ENCODE data around the gene AOPEP. TPM values are rescaled to one million over a fixed set of nuclear protein-coding genes. Genes with fewer than 3 reads are reported as not detected.

The AOPEP gene
- total and polyA plus RNA-seq, 9 of the 15 experiments (the other 6 are each of a cell fraction or from before 2014, with no cell fraction given): 4.5 to 19.3 (median 13.5) TPM

DNA sequence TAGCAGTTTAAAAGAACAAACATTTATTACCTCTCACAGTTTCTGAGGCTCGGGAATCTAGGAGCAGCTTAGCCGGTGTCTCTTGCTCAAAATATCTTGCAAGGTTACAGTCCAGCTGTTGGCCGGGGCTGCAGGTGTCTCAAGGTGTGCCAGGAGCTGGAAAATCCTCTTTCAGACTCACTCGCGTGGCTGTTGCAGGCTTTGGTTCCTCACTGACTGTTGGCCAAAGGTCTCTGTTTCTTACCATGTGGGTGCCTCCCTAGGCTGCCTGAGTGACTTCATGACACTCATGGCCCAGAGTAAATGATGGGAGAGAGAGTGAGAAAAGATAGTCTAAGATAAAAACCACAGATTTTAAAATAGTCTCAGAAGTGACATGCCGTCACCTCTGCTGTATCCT lies 43.8 kb downstream of the AOPEP start (continued):
- TF ChIP-seq, protein P1, sequence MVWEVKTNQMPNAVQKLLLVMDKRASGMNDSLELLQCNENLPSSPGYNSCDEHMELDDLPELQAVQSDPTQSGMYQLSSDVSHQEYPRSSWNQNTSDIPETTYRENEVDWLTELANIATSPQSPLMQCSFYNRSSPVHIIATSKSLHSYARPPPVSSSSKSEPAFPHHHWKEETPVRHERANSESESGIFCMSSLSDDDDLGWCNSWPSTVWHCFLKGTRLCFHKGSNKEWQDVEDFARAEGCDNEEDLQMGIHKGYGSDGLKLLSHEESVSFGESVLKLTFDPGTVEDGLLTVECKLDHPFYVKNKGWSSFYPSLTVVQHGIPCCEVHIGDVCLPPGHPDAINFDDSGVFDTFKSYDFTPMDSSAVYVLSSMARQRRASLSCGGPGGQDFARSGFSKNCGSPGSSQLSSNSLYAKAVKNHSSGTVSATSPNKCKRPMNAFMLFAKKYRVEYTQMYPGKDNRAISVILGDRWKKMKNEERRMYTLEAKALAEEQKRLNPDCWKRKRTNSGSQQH (CRISPR knock-in tag; IDR thresholded peaks at IDR 0.05): no peak
- TF ChIP-seq POLR2AphosphoS2 (IDR thresholded peaks at IDR 0.05; ENCODE audit: low read length): no peak
- TF ChIP-seq ZBTB17 (CRISPR knock-in tag; IDR thresholded peaks at IDR 0.05): no peak
- TF ChIP-seq ARID1B (IDR thresholded peaks at IDR 0.05): no peak
- no peak for TF ChIP-seq BRCA1 (IDR thresholded peaks at IDR 0.05)
- no peak for TF ChIP-seq BRCA1 (CRISPR knock-in tag; IDR thresholded peaks at IDR 0.05)
- TF ChIP-seq ESRRB (CRISPR knock-in tag; IDR thresholded peaks at IDR 0.05; ENCODE audit: borderline replicate concordance): no peak
- TF ChIP-seq ZNF778 (CRISPR knock-in tag; IDR thresholded peaks at IDR 0.05): no peak
- TF ChIP-seq ZNF316 (IDR thresholded peaks at IDR 0.05): no peak
- no peak for TF ChIP-seq MXI1 (IDR thresholded peaks at IDR 0.05; ENCODE audit: low read depth, low read length)
- no peak for TF ChIP-seq ZNF184 (CRISPR knock-in tag; IDR thresholded peaks at IDR 0.05)

- Histone ChIP-seq H3K79me2 (ENCODE audit: control insufficient read depth, insufficient read depth, low read length) (no peaks in the 10 kb centered on the region; the same call in 2 of the 3 replicates), H3K4me1 (replicated peaks in 1 of 2; ENCODE audit: control insufficient read depth in 2 of 2, insufficient read depth in 2 of 2, low read length in 2 of 2) (peaks cover 3 to 15% of the 10 kb centered on the region in 2 experiments), H2AFZ (ENCODE audit: low read depth, low read length) (no peak overlapping the region), H3K9me3 (replicated peaks; ENCODE audit: control insufficient read depth, insufficient read depth, low read depth, low read length) (no peaks in the 10 kb centered on the region), H3K4me2 (ENCODE audit: insufficient read depth, low read length) (no peak overlapping the region), H3K4me3 (no peak overlapping the region), H3K9me1 (ENCODE audit: control insufficient read depth, insufficient read depth, low read length) (no peaks in the 10 kb centered on the region), H3K36me3 (ENCODE audit: control insufficient read depth, insufficient read depth, low read length) (peaks cover 6% of the 10 kb centered on the region; the same call in 1 of the 3 replicates), H3K9ac (ENCODE audit: insufficient read depth in 1 of 2, low read depth in 2 of 2, low read length in 2 of 2) (no peak overlapping the region), H4K20me1 (replicated peaks; ENCODE audit: control insufficient read depth, insufficient read depth, low read length) (no peaks in the 10 kb centered on the region), H3K27me3 (ENCODE audit: control insufficient read depth in 2 of 2, insufficient read depth in 2 of 2, low read length in 2 of 2) (no peaks in the 10 kb centered on the region), H3K27ac (ENCODE audit: extremely low read depth, low read depth, low read length) (no peak overlapping the region)
- ChIA-PET POLR2A (interaction anchor here (2.2 kb wide), 1 partner anchor 11 kb away, joined by 4 read pairs; no protein-coding TSS in a partner anchor), CTCF (ENCODE audit: low intra/inter-chr PET ratio) (no interaction called here)
- in situ Hi-C loops (cut with MboI): no loop called here
- no TSS peak for BruUV-seq (replicated peaks)
- DNase-seq (ENCODE audit: extremely low read depth in 1 of 4, low spot score in 3 of 4) (no peak), ATAC-seq (peak; percentile 30; the same call in 2 of the 3 replicates), FAIRE-seq (no peak)
- intact Hi-C loops (cut with micrococcal nuclease): no loop called here
- WGBS (ENCODE audit: insufficient coverage, low coverage, missing lambda C conversion rate): 94% methylated on average over 3 of the region's 3 CpGs
- TF ChIP-seq ARID3B (CRISPR knock-in tag; IDR thresholded peaks at IDR 0.05; ENCODE audit: borderline replicate concordance) (no peak), ARID2 (IDR thresholded peaks at IDR 0.05) (no peak), MTA1 (IDR thresholded peaks at IDR 0.05; ENCODE audit: borderline replicate concordance) (no peak), POLR3A (IDR thresholded peaks at IDR 0.05; ENCODE audit: borderline replicate concordance, extremely low read depth, insufficient read depth, insufficient read length) (no peak)
- TF ChIP-seq, protein P2, sequence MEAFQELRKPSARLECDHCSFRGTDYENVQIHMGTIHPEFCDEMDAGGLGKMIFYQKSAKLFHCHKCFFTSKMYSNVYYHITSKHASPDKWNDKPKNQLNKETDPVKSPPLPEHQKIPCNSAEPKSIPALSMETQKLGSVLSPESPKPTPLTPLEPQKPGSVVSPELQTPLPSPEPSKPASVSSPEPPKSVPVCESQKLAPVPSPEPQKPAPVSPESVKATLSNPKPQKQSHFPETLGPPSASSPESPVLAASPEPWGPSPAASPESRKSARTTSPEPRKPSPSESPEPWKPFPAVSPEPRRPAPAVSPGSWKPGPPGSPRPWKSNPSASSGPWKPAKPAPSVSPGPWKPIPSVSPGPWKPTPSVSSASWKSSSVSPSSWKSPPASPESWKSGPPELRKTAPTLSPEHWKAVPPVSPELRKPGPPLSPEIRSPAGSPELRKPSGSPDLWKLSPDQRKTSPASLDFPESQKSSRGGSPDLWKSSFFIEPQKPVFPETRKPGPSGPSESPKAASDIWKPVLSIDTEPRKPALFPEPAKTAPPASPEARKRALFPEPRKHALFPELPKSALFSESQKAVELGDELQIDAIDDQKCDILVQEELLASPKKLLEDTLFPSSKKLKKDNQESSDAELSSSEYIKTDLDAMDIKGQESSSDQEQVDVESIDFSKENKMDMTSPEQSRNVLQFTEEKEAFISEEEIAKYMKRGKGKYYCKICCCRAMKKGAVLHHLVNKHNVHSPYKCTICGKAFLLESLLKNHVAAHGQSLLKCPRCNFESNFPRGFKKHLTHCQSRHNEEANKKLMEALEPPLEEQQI (IDR thresholded peaks at IDR 0.05): no peak
- TF ChIP-seq, protein P3, sequence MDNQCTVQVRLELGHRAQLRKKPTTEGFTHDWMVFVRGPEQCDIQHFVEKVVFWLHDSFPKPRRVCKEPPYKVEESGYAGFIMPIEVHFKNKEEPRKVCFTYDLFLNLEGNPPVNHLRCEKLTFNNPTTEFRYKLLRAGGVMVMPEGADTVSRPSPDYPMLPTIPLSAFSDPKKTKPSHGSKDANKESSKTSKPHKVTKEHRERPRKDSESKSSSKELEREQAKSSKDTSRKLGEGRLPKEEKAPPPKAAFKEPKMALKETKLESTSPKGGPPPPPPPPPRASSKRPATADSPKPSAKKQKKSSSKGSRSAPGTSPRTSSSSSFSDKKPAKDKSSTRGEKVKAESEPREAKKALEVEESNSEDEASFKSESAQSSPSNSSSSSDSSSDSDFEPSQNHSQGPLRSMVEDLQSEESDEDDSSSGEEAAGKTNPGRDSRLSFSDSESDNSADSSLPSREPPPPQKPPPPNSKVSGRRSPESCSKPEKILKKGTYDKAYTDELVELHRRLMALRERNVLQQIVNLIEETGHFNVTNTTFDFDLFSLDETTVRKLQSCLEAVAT (IDR thresholded peaks at IDR 0.05): no peak
These were observed 44.6 kb downstream of the AOPEP start for GRCh38 chr9:94771096-94771495.

Data from K562 (cell line).